Right lobe of liver (tissue), 6 donors: ENCODE data around the gene TEDC2. TPM values are rescaled to one million over a fixed set of nuclear protein-coding genes. Genes with fewer than 3 reads are reported as not detected.

Experiments
- ATAC-seq, 4 donors: fragments of 200-7000 bp; cut with Tn5 transposase; one replicate each; pipeline ENCODE4 v1.9.1; 2020; ENCODE audit warnings: mild to moderate bottlenecking in 4 of 4, moderate library complexity in 4 of 4
- DNase-seq, 3 donors: peaks; one replicate each; pipeline ENCODE4 v3.0.0-alpha.2; 2020
- H3K27ac ChIP-seq, 3 donors: fragments of 200-600 bp; one replicate each; pipeline ENCODE4 v1.8.0; 2022
- H3K27me3 ChIP-seq, 2 donors: fragments of 200-600 bp; one replicate each; pipeline ENCODE4 v1.8.0; 2022
- H3K36me3 ChIP-seq, 4 donors: fragments of 200-600 bp; sonication (generic) in 1 of 4; one replicate each; pipeline versions ENCODE4 v1.5.1 to v1.8.0; 2017 to 2022; ENCODE audit warnings: control low read depth in 1 of 4
- H3K4me1 ChIP-seq, 4 donors: fragments of 200-600 bp; sonication (generic) in 1 of 4; one replicate each; pipeline versions ENCODE4 v1.5.1 to v1.8.0; 2017 to 2022; ENCODE audit warnings: control low read depth in 1 of 4
- H3K4me3 ChIP-seq, 3 donors: fragments of 200-600 bp; one replicate each; pipeline ENCODE4 v1.8.0; 2022
- H3K9me3 ChIP-seq, 4 donors: fragments of 200-600 bp; sonication (generic) in 1 of 4; one replicate each; pipeline versions ENCODE4 v1.5.1 to v1.8.0; 2017 to 2022; ENCODE audit warnings: control low read depth in 1 of 4
- CTCF ChIP-seq, 4 donors: fragments of 200-600 bp in 3 of 4; fragments of 450-650 bp in 1 of 4; IDR thresholded peaks; one replicate each; pipeline versions ENCODE4 v1.5.1 to v1.8.0; 2016 to 2022; ENCODE audit warnings: antibody characterized with exemption in 4 of 4, mild to moderate bottlenecking in 2 of 4
- POLR2A ChIP-seq: fragments of 450-650 bp; IDR thresholded peaks from one replicate; pipeline ENCODE4 v1.6.1; 2017; ENCODE audit warnings: antibody characterized with exemption, mild to moderate bottlenecking
- WGBS: methylation state at CpG from one replicate; pipeline ENCODE4 v1.1.6; 2018; ENCODE audit warnings: low coverage, low lambda C conversion rate; ENCODE audit not compliant: insufficient coverage; ENCODE audit errors: missing lambda C conversion rate; 5-methylcytosine and 5-hydroxymethylcytosine counted together
- intact Hi-C, 2 donors: fragments of 100-400 bp; cut with DNase I; formaldehyde crosslinking; loops; one replicate each; pipeline versions ENCODE4 v1.11.2 to v1.14.1; 2022
- total RNA-seq, 6 experiments: library from RNA; depleted of rRNA in 2 of 6; stranded (reverse); fragments of >200 nt in 2 of 6; fragmentation: NEBNext Ultra II Directional in 3 of 6; extraction: Animal tissue kit (Norgen Biotek cat#: 25700) in 3 of 6; gene quantifications; one replicate each; pipeline versions ENCODE4 v1.1.0 to v1.2.4, GENCODE V29; 2016 to 2023
- donor health status: DM: no; HTN: yes; CAD: no.
- donor health status: DM: no; HTN: no; CAD: no.
- donor health status: DM: no; HTN: no; CAD: no.
- donor health status: DM: no; HTN: yes; CAD: no.
- donor health status: DM: no; HTN: yes; CAD: no.

TEDC2 gene
- total RNA-seq, 6 experiments from 2014 or later = 0.35 to 2.8 (median 0.87) TPM

DNA sequence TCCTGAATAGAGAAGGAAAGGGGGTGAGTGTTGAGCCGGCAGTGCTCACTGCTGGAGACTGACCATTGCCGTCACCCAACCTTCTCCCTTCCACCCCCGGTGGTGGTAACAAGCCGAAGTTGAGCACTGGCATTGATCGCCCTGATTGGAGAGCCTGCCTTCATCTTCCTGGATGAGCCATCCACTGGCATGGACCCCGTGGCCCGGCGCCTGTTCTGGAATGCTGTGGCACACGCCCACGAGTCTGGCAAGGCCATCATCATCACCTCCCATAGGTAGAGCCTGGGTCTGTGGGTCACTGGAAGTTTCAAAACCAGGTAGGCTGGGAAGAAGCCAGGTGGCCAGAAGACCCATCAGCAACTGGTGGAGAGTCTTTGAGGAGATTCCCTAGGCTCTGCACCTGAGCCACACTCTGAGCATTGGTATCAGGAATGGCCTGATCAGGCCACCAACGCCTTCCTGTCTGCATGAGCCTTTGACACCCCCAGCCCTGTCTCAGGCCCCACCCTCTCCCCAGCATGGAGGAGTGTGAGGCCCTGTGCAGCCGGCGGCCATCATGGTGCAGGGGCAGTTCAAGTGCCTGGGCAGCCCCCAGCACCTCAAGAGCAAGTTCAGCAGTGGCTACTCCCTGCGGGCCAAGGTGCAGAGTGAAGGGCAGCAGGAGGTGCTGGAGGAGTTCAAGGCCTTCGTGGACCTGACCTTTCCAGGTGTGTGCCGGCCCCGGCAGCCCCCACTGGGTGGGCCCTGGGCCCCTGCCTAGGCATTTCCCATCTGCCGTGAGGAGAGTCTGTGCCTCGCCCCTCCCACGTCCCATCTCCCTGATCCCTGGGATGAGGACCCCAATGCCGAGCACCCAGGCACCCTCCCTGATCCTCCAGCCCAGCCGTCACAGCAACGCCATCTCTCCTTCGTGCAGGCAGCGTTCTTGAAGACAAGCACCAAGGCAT, 35.6 kb upstream of the TEDC2 start:
- no peak for DNase-seq
- Histone ChIP-seq H3K27ac (no peak overlapping the region), H3K4me1 (peaks cover 0 to 3% (median 0%) of the 10 kb centered on the region in 4 donors), H3K9me3 (no peaks in the 10 kb centered on the region), H3K27me3 (no peaks in the 10 kb centered on the region), H3K36me3 (no peaks in the 10 kb centered on the region), H3K4me3 (no peak overlapping the region)
- WGBS = 91% methylated on average over 6 of the region's 25 CpGs
- TF ChIP-seq CTCF (IDR thresholded peaks at IDR 0.05) (no peak), POLR2A (no peak)
- intact Hi-C loops = no loop called here
- no peak for ATAC-seq

DNA sequence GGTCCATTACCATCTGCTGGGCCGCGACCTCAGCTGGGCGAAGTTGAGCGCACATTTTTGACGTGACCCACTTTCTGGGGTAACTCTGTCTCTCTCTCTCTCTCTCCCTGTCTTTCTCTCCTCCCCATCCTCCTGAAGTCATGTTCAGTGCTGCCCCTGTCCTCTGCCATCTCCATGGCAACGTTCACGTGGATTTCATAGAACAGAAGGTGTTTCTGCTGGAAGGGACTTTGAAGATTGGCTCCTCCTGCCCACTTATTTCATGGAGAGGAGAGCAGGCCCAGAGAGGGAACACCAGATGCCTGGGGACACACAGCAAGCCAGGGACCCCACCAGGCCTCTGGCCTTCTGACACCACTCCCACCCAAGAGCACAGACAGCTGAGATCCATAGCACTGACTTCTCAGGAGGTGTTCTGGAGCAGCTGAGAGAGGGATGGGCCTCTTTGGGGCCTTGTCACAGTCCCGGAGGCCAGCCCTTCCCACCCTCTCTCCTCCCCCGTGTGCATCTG, 34.8 kb upstream of the TEDC2 start:
- intact Hi-C loops = no loop called here
- no peak for TF ChIP-seq POLR2A
- no peak for TF ChIP-seq CTCF (IDR thresholded peaks at IDR 0.05)
- no peak overlapping the region for H3K27ac ChIP-seq
- no peaks in the 10 kb centered on the region for H3K27me3 ChIP-seq
- no peaks in the 10 kb centered on the region for H3K36me3 ChIP-seq
- H3K9me3 ChIP-seq = no peaks in the 10 kb centered on the region
- H3K4me3 ChIP-seq = no peak overlapping the region
- 74% methylated on average over 6 of the region's 9 CpGs for WGBS
- ATAC-seq = no peak
- no peak for DNase-seq
- H3K4me1 ChIP-seq = peaks cover 0 to 8% (median 1%) of the 10 kb centered on the region in 4 donors

DNA sequence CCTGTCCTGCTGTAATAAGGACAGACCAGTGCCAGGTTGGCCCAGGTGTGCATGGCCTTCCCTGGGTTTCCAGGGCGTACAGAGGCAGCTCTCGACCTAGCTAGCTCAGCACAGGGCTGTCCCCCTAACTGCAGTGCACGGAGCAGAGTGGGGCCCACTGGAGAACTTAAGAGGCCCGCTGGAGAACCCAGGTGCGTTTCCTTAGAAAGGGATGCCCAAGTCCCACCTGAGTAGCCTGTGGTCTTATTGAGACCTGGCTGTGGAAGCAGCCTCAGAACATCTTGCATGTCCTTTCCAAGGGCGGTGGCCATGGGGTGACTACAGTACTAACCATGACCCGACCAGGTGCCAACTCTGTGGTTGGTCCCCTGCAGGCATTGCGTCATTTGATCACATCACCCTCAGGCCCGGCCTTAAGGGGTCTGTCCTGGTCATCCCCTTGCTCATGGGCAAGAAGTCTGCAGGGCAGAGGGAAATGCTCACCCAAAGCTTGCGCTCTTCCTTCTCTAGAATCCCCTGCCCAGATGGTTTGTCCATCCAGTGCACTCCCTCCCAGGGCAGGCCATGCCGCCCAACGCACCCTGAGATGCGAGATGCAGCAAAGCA, 34.0 kb upstream of the TEDC2 start:
- H3K4me3 ChIP-seq = no peak overlapping the region
- ATAC-seq (no peak), DNase-seq (no peak)
- intact Hi-C loops = no loop called here
- no peaks in the 10 kb centered on the region for H3K27me3 ChIP-seq
- H3K36me3 ChIP-seq = no peaks in the 10 kb centered on the region
- TF ChIP-seq POLR2A (no peak), CTCF (IDR thresholded peaks at IDR 0.05) (no peak)
- 100% methylated on average over 1 of the region's 13 CpGs for WGBS
- peaks cover 0 to 11% (median 2%) of the 10 kb centered on the region in 4 donors for H3K4me1 ChIP-seq
- no peak overlapping the region for H3K27ac ChIP-seq
- H3K9me3 ChIP-seq = no peaks in the 10 kb centered on the region

GRCh38 chr16:2426941-2427361, 33.0 kb upstream of the TEDC2 start:
- H3K4me1 ChIP-seq = peaks cover 0 to 11% (median 2%) of the 10 kb centered on the region in 4 donors
- H3K27me3 ChIP-seq = no peaks in the 10 kb centered on the region
- no peak overlapping the region for H3K4me3 ChIP-seq
- H3K27ac ChIP-seq = no peak overlapping the region
- intact Hi-C loops = no loop called here
- H3K9me3 ChIP-seq = no peaks in the 10 kb centered on the region
- TF ChIP-seq CTCF (IDR thresholded peaks at IDR 0.05) (no peak), POLR2A (no peak)
- DNase-seq (no peak), ATAC-seq (no peak)
- H3K36me3 ChIP-seq = peaks cover 0 to under 1% (median 0%) of the 10 kb centered on the region in 4 donors
- 100% methylated on average over 3 of the region's 6 CpGs for WGBS
